ENCODE results near the gene LMF2.

The LMF2 gene

GRCh38 chr22:50461536-50461935, 46.0 kb downstream of the LMF2 start:
- no peak for DNase-seq

GRCh38 chr22:50460938-50461337, 46.6 kb downstream of the LMF2 start:
- DNase-seq: no peak

DNA sequence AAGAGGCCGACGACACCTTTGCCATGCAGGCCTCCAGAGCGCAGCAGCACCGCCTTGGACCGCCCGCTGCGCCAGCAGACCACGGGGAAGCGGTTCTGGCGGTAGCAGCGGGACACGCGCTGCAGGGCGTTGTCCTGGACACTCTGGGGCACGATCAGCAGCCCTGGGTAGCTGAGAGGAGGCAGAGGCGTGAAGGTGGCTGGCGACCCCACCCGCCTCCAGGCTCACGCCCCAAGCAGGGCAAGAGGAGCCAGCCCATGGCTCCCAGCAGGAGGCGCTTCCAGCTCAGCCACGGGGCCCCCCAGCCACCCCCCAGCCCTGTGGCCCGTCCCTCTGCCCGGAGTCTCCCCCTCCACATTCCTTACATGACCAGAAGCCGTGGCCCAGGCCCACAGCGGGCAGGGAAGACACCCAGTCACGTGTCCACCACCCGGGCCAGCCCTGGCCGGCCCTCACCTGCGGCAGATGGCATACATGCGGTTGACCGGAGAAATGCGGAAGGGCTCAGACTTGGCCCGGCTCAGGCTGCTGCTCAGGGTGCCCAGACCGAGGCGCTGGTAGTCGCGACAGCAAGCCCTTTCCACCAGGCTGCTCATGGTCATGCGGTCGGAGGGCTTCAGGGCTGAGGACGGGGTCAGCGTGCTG, 47.9 kb downstream of the LMF2 start:
- DNase-seq: no peak

- DNase-seq: no peak
These were observed 48.5 kb downstream of the LMF2 start for GRCh38 chr22:50459016-50459415.

DNA sequence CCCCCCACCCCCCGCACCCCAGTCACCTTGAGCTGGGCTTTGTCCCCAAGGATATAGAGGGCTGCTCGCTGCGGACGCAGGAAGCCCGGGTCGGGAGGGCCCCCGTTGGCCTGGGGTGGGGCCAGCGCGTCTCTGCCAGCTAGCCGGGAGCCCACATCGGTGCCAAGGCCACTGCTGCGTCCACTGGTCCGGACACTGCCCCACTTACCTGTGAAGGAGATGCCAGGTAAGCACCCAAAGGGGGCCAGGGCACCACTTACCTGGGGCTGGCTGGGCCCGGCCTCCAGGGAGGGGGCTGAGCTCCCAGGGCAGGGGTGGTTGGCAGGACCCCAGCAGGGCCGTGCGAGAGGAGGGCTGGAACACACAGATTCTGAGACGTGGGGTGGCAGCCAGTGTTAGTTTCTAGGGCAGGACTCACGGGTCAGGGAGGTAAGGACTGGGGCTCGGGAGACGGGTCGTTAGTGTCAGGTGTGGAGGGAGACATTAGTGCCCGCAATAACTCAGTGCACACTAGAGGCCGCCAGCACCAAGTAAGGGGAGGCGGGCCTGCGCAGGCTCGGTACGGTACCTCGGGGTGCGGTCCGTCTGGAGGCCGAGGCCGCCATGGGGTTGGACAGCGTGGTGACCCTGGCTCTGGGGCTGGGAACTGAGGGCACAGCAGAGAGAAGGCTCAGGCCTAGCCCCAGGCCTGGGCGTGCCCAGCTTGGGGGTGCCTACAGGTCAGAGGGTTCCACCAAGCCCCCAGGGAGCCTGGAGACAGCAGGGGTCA, 50.9 kb downstream of the LMF2 start:
- DNase-seq: no peak

DNA sequence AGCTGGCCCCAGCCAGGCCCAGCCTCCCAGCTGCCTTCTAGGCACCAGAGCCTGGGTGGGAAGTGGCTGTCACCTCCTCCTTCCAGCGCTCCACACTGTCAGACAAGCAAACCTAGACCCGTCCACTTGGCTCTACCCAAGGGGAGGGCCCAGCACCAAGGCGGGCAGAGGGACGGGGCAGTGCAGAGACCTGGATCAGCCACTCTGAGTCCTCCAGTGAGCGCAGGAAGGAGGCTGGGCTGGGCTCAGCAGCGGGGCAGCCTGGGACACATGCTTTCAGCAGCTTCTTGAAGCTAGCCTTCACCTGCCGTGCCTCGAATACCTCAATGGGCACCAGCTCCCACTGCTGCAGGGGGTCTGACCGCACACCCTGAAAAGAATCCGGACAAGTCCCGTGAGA, 51.5 kb downstream of the LMF2 start:
- no peak for DNase-seq

DNA sequence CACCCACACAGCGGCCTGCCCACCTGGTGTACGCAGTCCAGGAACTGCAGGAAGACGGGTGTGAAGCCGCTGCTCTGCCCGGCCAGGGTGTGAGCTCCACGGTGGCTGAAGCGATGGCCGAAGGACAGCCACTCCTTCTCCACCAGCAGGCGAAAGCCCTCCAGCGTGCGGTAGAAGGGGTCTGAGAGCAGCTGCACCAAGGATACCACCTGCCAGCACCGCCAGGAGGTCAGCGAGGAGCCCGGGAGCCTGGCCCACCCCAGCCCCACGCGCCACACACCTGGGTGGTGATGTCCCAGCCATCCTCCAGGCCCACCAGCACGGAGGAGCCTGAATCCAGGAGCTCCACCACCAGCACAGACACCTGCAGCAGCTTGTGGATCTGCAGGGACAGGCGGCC, 52.3 kb downstream of the LMF2 start:
- no peak for DNase-seq

GRCh38 chr22:50454556-50455075, 52.9 kb downstream of the LMF2 start:
- no peak for DNase-seq

Data from hippocampal formation (tissue), 2 donors.